Measurements from ENCODE around the gene SERPINB8.

GRCh38 chr18:63982361-63982760, 12.5 kb downstream of the SERPINB8 start:
- TF ChIP-seq CTCF (IDR thresholded peaks at IDR 0.05 in 8 of 11, conservative IDR thresholded peaks at IDR 0.05 in 3 of 11) (no peak), POLR2A (IDR thresholded peaks at IDR 0.05) (no peak), POLR2AphosphoS5 (IDR thresholded peaks at IDR 0.05) (no peak)

Data from spleen (tissue), 7 donors.